Natural killer cell (primary cell): ENCODE measurements around the gene UBE2K. TPM values are rescaled to one million over a fixed set of nuclear protein-coding genes. Genes with fewer than 3 reads are reported as not detected.
"Not testable (repeated sequence)": the region's sequence is repeated elsewhere in the genome, so short reads cannot be mapped to it uniquely, and the experiment has no call there.

Experiments
- ATAC-seq, 3 donors: fragments of 150-1000 bp in 2 of 3; fragments of 200-7000 bp in 1 of 3; cut with Tn5 transposase; 1 replicate in 1 of 3; 2 replicates in 2 of 3; pipeline ENCODE4 v1.10.0; 2021; ENCODE audit warnings: mild to moderate bottlenecking in 2 of 3, moderate library complexity in 2 of 3
- DNase-seq, 2 donors: peaks; one replicate each; pipeline versions ENCODE4 v3.0.0 to v3.0.0-alpha.2; 2013 to 2021; ENCODE audit warnings: mixed read lengths in 1 of 2
- H3K27ac ChIP-seq: one replicate; pipeline ENCODE4 v1.5.1; 2013; ENCODE audit warnings: mild to moderate bottlenecking, low read length
- H3K27me3 ChIP-seq: one replicate; pipeline ENCODE4 v1.6.1; 2013; ENCODE audit warnings: low read length; ENCODE audit not compliant: control insufficient read depth, insufficient read depth
- H3K36me3 ChIP-seq: one replicate; pipeline ENCODE4 v1.6.1; 2013; ENCODE audit warnings: low read length; ENCODE audit not compliant: control insufficient read depth, insufficient read depth
- H3K4me1 ChIP-seq: one replicate; pipeline ENCODE4 v1.6.1; 2013; ENCODE audit warnings: low read length; ENCODE audit not compliant: control insufficient read depth, insufficient read depth
- H3K4me3 ChIP-seq: one replicate; pipeline ENCODE4 v1.5.1; 2013; ENCODE audit warnings: low read length
- H3K9me3 ChIP-seq: one replicate; pipeline ENCODE4 v1.6.1; 2013; ENCODE audit warnings: low read length; ENCODE audit not compliant: control insufficient read depth, insufficient read depth
- H3K27ac Mint-ChIP-seq, 2 donors: one replicate each; pipeline ENCODE4 v1.8.0; 2022; ENCODE audit warnings: mild to moderate bottlenecking in 2 of 2, mixed read lengths in 2 of 2, moderate library complexity in 1 of 2
- H3K27me3 Mint-ChIP-seq, 2 donors: one replicate each; pipeline ENCODE4 v1.8.0; 2022; ENCODE audit warnings: low read depth in 2 of 2, mixed read lengths in 2 of 2
- H3K36me3 Mint-ChIP-seq: one replicate; pipeline ENCODE4 v1.8.0; 2022; ENCODE audit warnings: mixed read lengths
- H3K4me1 Mint-ChIP-seq, 2 donors: one replicate each; pipeline ENCODE4 v1.8.0; 2022; ENCODE audit warnings: mixed read lengths in 2 of 2
- H3K4me3 Mint-ChIP-seq: one replicate; pipeline ENCODE4 v1.8.0; 2022; ENCODE audit warnings: mild to moderate bottlenecking, moderate library complexity, mixed read lengths
- H3K9me3 Mint-ChIP-seq, 2 donors: one replicate each; pipeline ENCODE4 v1.8.0; 2022; ENCODE audit warnings: mixed read lengths in 2 of 2
- WGBS: methylation state at CpG from one replicate; pipeline ENCODE4 v1.1.7; 2013; ENCODE audit warnings: missing lambda C conversion rate; ENCODE audit not compliant: insufficient coverage; 5-methylcytosine and 5-hydroxymethylcytosine counted together
- intact Hi-C: fragments of 100-400 bp; cut with micrococcal nuclease; formaldehyde crosslinking; loops from one replicate; pipeline ENCODE4 v1.14.2; 2022
- total RNA-seq, 4 donors: library from RNA; stranded (reverse); fragments of 120-200 nt in 1 of 4; gene quantifications; one replicate each; pipeline versions ENCODE4 v1.2.3 to v1.2.4, GENCODE V29; 2013 to 2022
- TF ChIP-seq, protein P1 (sequence below): fragments of 200-600 bp; IDR thresholded peaks from one replicate; pipeline ENCODE4 v1.8.0; 2022; ENCODE audit warnings: antibody characterized with exemption

UBE2K gene
- total RNA-seq, 3 donors from 2014 or later (not counting 1 experiment from before 2014, with no cell fraction given), result 38.0 to 53.9 (median 43.6) TPM

- intact Hi-C loops, result no loop called here
- H3K36me3 Mint-ChIP-seq, result no peaks in the 10 kb centered on the region
- H3K4me1 Mint-ChIP-seq, result no peaks in the 10 kb centered on the region
- no peak overlapping the region for H3K4me3 Mint-ChIP-seq
- Histone ChIP-seq H3K4me3 (no peak overlapping the region), H3K27me3 (no peaks in the 10 kb centered on the region), H3K4me1 (no peaks in the 10 kb centered on the region), H3K9me3 (no peaks in the 10 kb centered on the region), H3K27ac (no peak overlapping the region), H3K36me3 (no peaks in the 10 kb centered on the region)
- DNase-seq (no peak), ATAC-seq (no peak)
- no peaks in the 10 kb centered on the region for H3K27me3 Mint-ChIP-seq
- TF ChIP-seq, protein P1, sequence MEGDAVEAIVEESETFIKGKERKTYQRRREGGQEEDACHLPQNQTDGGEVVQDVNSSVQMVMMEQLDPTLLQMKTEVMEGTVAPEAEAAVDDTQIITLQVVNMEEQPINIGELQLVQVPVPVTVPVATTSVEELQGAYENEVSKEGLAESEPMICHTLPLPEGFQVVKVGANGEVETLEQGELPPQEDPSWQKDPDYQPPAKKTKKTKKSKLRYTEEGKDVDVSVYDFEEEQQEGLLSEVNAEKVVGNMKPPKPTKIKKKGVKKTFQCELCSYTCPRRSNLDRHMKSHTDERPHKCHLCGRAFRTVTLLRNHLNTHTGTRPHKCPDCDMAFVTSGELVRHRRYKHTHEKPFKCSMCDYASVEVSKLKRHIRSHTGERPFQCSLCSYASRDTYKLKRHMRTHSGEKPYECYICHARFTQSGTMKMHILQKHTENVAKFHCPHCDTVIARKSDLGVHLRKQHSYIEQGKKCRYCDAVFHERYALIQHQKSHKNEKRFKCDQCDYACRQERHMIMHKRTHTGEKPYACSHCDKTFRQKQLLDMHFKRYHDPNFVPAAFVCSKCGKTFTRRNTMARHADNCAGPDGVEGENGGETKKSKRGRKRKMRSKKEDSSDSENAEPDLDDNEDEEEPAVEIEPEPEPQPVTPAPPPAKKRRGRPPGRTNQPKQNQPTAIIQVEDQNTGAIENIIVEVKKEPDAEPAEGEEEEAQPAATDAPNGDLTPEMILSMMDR, result no peak
- whole genome bisulfite sequencing, result no CpG with 5 or more reads among the region's 2 CpGs
- H3K9me3 Mint-ChIP-seq, result no peaks in the 10 kb centered on the region
- H3K27ac Mint-ChIP-seq, result no peak overlapping the region
Observed at GRCh38 chr4:39649639-39650265, 48.2 kb upstream of the UBE2K start.

DNA sequence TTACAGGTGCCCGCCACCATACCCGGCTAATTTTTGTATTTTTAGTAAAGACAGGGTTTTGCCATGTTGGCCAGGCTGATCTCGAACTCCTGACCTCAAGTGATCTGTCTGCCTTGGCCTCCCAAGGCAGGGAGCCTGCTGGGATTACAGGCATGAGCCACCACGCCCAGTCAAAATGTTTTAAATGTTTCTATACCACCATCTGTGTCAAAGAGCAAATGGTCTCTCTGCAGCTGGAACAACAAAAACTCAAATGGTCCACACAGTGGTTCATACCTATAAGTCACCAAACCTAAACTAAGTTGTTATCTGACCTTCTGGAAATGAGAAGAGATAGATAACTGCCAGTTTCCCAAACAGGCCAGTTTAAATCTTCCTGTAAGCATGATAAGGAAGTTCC, 46.4 kb upstream of the UBE2K start:
- H3K36me3 Mint-ChIP-seq, ATAC-seq, H3K27ac ChIP-seq, H3K9me3 Mint-ChIP-seq, H3K4me3 Mint-ChIP-seq, H3K4me1 Mint-ChIP-seq, H3K4me3 ChIP-seq, H3K27ac Mint-ChIP-seq, intact Hi-C loops, H3K4me1 ChIP-seq, H3K9me3 ChIP-seq, DNase-seq, H3K36me3 ChIP-seq, H3K27me3 Mint-ChIP-seq, H3K27me3 ChIP-seq: not testable (repeated sequence)
- 88% methylated on average over 4 of the region's 4 CpGs for WGBS

DNA sequence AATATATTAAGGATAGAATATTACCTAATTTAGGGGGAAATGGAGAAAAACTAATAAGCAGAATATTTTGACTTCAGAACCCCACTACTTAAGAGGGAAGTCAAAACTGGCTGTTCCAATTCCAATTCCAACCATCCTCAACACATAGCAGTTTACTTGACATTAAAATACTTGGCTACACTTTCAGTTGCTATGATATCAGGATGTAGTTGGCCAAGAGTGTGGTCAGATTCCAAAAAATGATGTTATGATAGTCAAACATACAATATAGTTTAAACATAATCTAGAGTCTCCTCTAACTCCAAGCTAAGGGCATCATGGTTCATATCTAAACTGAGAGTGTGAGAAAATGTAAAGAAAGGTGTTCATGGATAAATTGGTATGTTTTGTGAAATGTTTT, 42.7 kb upstream of the UBE2K start:
- no peaks in the 10 kb centered on the region for H3K9me3 Mint-ChIP-seq
- intact Hi-C loops, result no loop called here
- Histone ChIP-seq H3K27ac (no peak overlapping the region), H3K36me3 (no peaks in the 10 kb centered on the region), H3K4me3 (no peak overlapping the region), H3K4me1 (peaks cover 2% of the 10 kb centered on the region), H3K27me3 (no peaks in the 10 kb centered on the region), H3K9me3 (no peaks in the 10 kb centered on the region)
- no peaks in the 10 kb centered on the region for H3K4me1 Mint-ChIP-seq
- H3K4me3 Mint-ChIP-seq, result no peak overlapping the region
- H3K36me3 Mint-ChIP-seq, result no peaks in the 10 kb centered on the region
- TF ChIP-seq, protein P1, result no peak
- ATAC-seq (no peak), DNase-seq (no peak)
- no peak overlapping the region for H3K27ac Mint-ChIP-seq
- H3K27me3 Mint-ChIP-seq, result no peaks in the 10 kb centered on the region

GRCh38 chr4:39655876-39656275, 42.1 kb upstream of the UBE2K start:
- Histone ChIP-seq H3K27me3 (no peaks in the 10 kb centered on the region), H3K9me3 (no peaks in the 10 kb centered on the region), H3K36me3 (no peaks in the 10 kb centered on the region), H3K27ac (no peak overlapping the region), H3K4me1 (peaks cover 2% of the 10 kb centered on the region), H3K4me3 (no peak overlapping the region)
- 91% methylated on average over 1 of the region's 3 CpGs for WGBS
- no peak for DNase-seq
- intact Hi-C loops, result no loop called here
- TF ChIP-seq, protein P1, result no peak
- H3K36me3 Mint-ChIP-seq, result no peaks in the 10 kb centered on the region
- no peaks in the 10 kb centered on the region for H3K9me3 Mint-ChIP-seq
- no peak overlapping the region for H3K4me3 Mint-ChIP-seq
- H3K27ac Mint-ChIP-seq, result no peak overlapping the region
- H3K27me3 Mint-ChIP-seq, result no peaks in the 10 kb centered on the region
- ATAC-seq, result no peak
- H3K4me1 Mint-ChIP-seq, result no peaks in the 10 kb centered on the region

DNA sequence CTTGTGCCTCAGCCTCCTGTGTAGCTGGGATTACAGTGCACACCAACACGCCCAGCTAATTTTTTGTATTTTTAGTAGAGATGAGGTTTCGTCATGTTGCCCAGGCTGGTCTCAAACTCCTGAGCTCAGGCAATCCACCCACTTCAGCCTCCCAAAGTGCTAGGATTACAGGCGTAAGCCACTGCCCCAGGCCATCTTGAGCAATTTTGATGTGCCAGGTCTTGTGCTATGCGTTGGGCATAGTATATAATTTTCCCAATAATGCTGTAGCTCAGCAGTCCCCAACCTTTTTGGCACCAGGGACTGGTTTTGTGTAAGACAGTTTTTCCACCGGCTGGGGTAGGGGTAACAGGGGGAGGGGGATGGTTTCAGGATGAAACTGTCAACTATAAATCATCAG, 41.3 kb upstream of the UBE2K start:
- intact Hi-C loops, DNase-seq, H3K4me1 Mint-ChIP-seq, H3K27me3 ChIP-seq, H3K4me1 ChIP-seq, H3K9me3 ChIP-seq, H3K36me3 ChIP-seq, H3K36me3 Mint-ChIP-seq, ATAC-seq, H3K27ac ChIP-seq, H3K9me3 Mint-ChIP-seq, H3K4me3 Mint-ChIP-seq, H3K27me3 Mint-ChIP-seq, H3K4me3 ChIP-seq, H3K27ac Mint-ChIP-seq: not testable (repeated sequence)
- 95% methylated on average over 4 of the region's 5 CpGs for WGBS
